Trophoblast cell (in vitro differentiated cells and primary cell): Measurements from ENCODE around the gene FAM90A26.
"Not testable (repeated sequence)": the region's sequence is repeated elsewhere in the genome, so short reads cannot be mapped to it uniquely, and the experiment has no call there.

Experiments used
- DNase-seq, 2 donors: peaks; one replicate each; pipeline ENCODE4 v3.0.0-alpha.2; 2016
- H2AFZ ChIP-seq: 2 replicates; pipeline ENCODE4 v1.6.1; 2013; ENCODE audit warnings: low read length, moderate library complexity, mild to moderate bottlenecking; ENCODE audit not compliant: insufficient read depth, poor library complexity
- H2AK5ac ChIP-seq: 2 replicates; pipeline ENCODE4 v1.6.1; 2013; ENCODE audit warnings: mild to moderate bottlenecking, low read length
- H2BK120ac ChIP-seq: 2 replicates; pipeline ENCODE4 v1.6.1; 2013; ENCODE audit warnings: low read length, mild to moderate bottlenecking, moderate library complexity; ENCODE audit not compliant: insufficient read depth, poor library complexity
- H2BK12ac ChIP-seq: 2 replicates; pipeline ENCODE4 v1.6.1; 2013; ENCODE audit warnings: mild to moderate bottlenecking, low read length, moderate library complexity
- H2BK5ac ChIP-seq: 2 replicates; pipeline ENCODE4 v1.6.1; 2013; ENCODE audit warnings: low read length, low read depth, moderate library complexity, mild to moderate bottlenecking; ENCODE audit not compliant: poor library complexity
- H3K14ac ChIP-seq: 2 replicates; pipeline ENCODE4 v1.6.1; 2013; ENCODE audit warnings: mild to moderate bottlenecking, low read length
- H3K18ac ChIP-seq: 2 replicates; pipeline ENCODE4 v1.6.1; 2013; ENCODE audit warnings: mild to moderate bottlenecking, low read length
- H3K23ac ChIP-seq: 2 replicates; pipeline ENCODE4 v1.6.1; 2013; ENCODE audit warnings: low read length
- H3K27ac ChIP-seq: 2 replicates; pipeline ENCODE4 v1.5.1; 2013; ENCODE audit warnings: low read depth, mild to moderate bottlenecking, inconsistent platforms, low read length, moderate library complexity
- H3K27me3 ChIP-seq: 2 replicates; pipeline ENCODE4 v1.6.1; 2013; ENCODE audit warnings: inconsistent platforms, mild to moderate bottlenecking, low read length, moderate library complexity; ENCODE audit not compliant: insufficient read depth
- H3K36me3 ChIP-seq, 2 experiments: 1 replicate in 1 of 2; 2 replicates in 1 of 2; pipeline ENCODE4 v1.6.1; 2013; ENCODE audit warnings: low read length in 2 of 2, mild to moderate bottlenecking in 2 of 2, moderate library complexity in 1 of 2; ENCODE audit not compliant: insufficient read depth in 2 of 2, control insufficient read depth in 1 of 2
- H3K4ac ChIP-seq: 2 replicates; pipeline ENCODE4 v1.6.1; 2013; ENCODE audit warnings: low read depth, mild to moderate bottlenecking, low read length, moderate library complexity
- H3K4me1 ChIP-seq, 2 experiments: 1 replicate in 1 of 2; 2 replicates in 1 of 2; pipeline ENCODE4 v1.6.1; 2013; ENCODE audit warnings: low read length in 2 of 2, mild to moderate bottlenecking in 2 of 2, moderate library complexity in 1 of 2; ENCODE audit not compliant: insufficient read depth in 2 of 2, control insufficient read depth in 1 of 2
- H3K4me2 ChIP-seq: 2 replicates; pipeline ENCODE4 v1.6.1; 2013; ENCODE audit warnings: inconsistent platforms, mild to moderate bottlenecking, low read length, moderate library complexity
- H3K4me3 ChIP-seq: 2 replicates; pipeline ENCODE4 v1.5.1; 2013; ENCODE audit warnings: mild to moderate bottlenecking, low read depth, low read length, inconsistent platforms
- H3K79me1 ChIP-seq: one replicate; pipeline ENCODE4 v1.6.1; 2013; ENCODE audit warnings: low read length
- H3K79me2 ChIP-seq: 2 replicates; pipeline ENCODE4 v1.6.1; 2013; ENCODE audit warnings: low read length, mild to moderate bottlenecking; ENCODE audit not compliant: control insufficient read depth, insufficient read depth, poor library complexity
- H3K9ac ChIP-seq: 2 replicates; pipeline ENCODE4 v1.6.1; 2013; ENCODE audit warnings: mild to moderate bottlenecking, low read length
- H3K9me3 ChIP-seq: 2 replicates; pipeline ENCODE4 v1.6.1; 2013; ENCODE audit warnings: low read depth, mild to moderate bottlenecking, control low read depth, inconsistent platforms, low read length; ENCODE audit not compliant: insufficient read depth
- H4K12ac ChIP-seq: 2 replicates; pipeline ENCODE4 v1.6.1; 2013; ENCODE audit warnings: low read depth, mild to moderate bottlenecking, low read length, moderate library complexity
- H4K8ac ChIP-seq: 2 replicates; pipeline ENCODE4 v1.6.1; 2013; ENCODE audit warnings: low read depth, mild to moderate bottlenecking, low read length, moderate library complexity
- H4K91ac ChIP-seq: one replicate; pipeline ENCODE4 v1.6.1; 2013; ENCODE audit warnings: low read depth, mild to moderate bottlenecking, low read length, moderate library complexity
- WGBS: extraction: QIAGEN DNeasy Blood & Tissue Kit; methylation state at CpG from one replicate; pipeline ENCODE4 v1.1.7; 2013; ENCODE audit warnings: missing lambda C conversion rate; ENCODE audit not compliant: insufficient read length, insufficient coverage; ENCODE audit errors: extremely low coverage; 5-methylcytosine and 5-hydroxymethylcytosine counted together

The FAM90A26 gene

GRCh38 chr4:9215105-9215504 lies 44.9 kb downstream of the FAM90A26 start, which contains the start of gene USP17L11:
USP17L11 (plus strand) TSS chr4:9215405; CDS start chr4:9215405, 0 bp downstream.
- H2BK120ac ChIP-seq, H2AK5ac ChIP-seq, H3K79me2 ChIP-seq, H3K23ac ChIP-seq, H3K4ac ChIP-seq, H4K91ac ChIP-seq, H3K4me2 ChIP-seq, H3K9ac ChIP-seq, H4K8ac ChIP-seq, DNase-seq, H2AFZ ChIP-seq, H3K36me3 ChIP-seq, H4K12ac ChIP-seq, H3K27ac ChIP-seq, H3K4me1 ChIP-seq, H2BK12ac ChIP-seq, H3K18ac ChIP-seq, H3K4me3 ChIP-seq, H2BK5ac ChIP-seq, H3K9me3 ChIP-seq, H3K27me3 ChIP-seq, H3K14ac ChIP-seq, H3K79me1 ChIP-seq: not testable (repeated sequence)
- WGBS = no CpG with 5 or more reads among the region's 14 CpGs

DNA sequence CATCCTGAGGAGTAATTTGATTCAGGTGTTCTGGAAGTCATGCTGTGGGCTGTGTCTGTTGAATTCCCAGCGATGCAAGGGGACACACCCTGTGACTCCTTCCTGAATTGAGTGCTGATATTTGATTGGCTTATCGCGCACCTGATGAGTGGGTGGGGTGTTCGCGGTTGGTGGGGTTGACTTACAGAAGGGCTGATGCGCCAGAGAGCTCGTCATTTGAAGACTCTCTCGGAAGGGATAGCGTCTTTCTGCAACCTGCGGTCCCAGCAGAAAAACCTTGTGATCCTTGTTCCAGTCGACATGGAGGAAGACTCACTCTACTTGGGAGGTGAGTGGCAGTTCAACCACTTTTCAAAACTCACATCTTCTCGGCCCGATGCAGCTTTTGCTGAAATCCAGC lies 49.6 kb downstream of the FAM90A26 start, which contains the start of gene USP17L12:
Gene USP17L12 (plus strand): TSS at position 301 of the 400 bp plus-strand sequence. CDS start 0 bp downstream, at position 301.
- H3K9ac ChIP-seq, H3K4me3 ChIP-seq, H3K18ac ChIP-seq, H3K4me2 ChIP-seq, H3K79me1 ChIP-seq, H3K4ac ChIP-seq, H3K27me3 ChIP-seq, H3K27ac ChIP-seq, H3K9me3 ChIP-seq, H3K4me1 ChIP-seq, H3K14ac ChIP-seq, H2BK120ac ChIP-seq, H4K91ac ChIP-seq, H3K79me2 ChIP-seq, H2BK5ac ChIP-seq, H2BK12ac ChIP-seq, H2AK5ac ChIP-seq, DNase-seq, H3K36me3 ChIP-seq, H4K12ac ChIP-seq, H4K8ac ChIP-seq, H3K23ac ChIP-seq, H2AFZ ChIP-seq: not testable (repeated sequence)
- WGBS = no CpG with 5 or more reads among the region's 13 CpGs

DNA sequence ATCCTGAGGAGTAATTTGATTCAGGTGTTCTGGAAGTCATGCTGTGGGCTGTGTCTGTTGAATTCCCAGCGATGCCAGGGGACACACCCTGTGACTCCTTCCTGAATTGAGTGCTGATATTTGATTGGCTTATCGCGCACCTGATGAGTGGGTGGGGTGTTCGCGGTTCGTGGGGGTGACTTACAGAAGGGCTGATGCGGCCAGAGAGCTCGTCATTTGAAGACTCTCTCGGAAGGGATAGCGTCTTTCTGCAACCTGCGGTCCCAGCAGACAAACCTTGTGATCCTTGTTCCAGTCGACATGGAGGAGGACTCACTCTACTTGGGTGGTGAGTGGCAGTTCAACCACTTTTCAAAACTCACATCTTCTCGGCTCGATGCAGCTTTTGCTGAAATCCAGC lies 54.4 kb downstream of the FAM90A26 start, which contains the start of gene USP17L13:
Gene USP17L13 (plus strand): TSS at position 301 of the 400 bp plus-strand sequence. CDS start 0 bp downstream, at position 301.
- H2BK5ac ChIP-seq, H4K12ac ChIP-seq, H4K8ac ChIP-seq, H4K91ac ChIP-seq, H2BK12ac ChIP-seq, H3K18ac ChIP-seq, H3K4me3 ChIP-seq, H3K4ac ChIP-seq, H2AFZ ChIP-seq, H2BK120ac ChIP-seq, H3K4me2 ChIP-seq, DNase-seq, H3K9me3 ChIP-seq, H2AK5ac ChIP-seq, H3K79me2 ChIP-seq, H3K27ac ChIP-seq, H3K14ac ChIP-seq, H3K23ac ChIP-seq, H3K36me3 ChIP-seq, H3K4me1 ChIP-seq, H3K9ac ChIP-seq, H3K79me1 ChIP-seq, H3K27me3 ChIP-seq: not testable (repeated sequence)
- no CpG with 5 or more reads among the region's 14 CpGs for WGBS
